ENCODE measurements around the gene QRSL1.

DNA sequence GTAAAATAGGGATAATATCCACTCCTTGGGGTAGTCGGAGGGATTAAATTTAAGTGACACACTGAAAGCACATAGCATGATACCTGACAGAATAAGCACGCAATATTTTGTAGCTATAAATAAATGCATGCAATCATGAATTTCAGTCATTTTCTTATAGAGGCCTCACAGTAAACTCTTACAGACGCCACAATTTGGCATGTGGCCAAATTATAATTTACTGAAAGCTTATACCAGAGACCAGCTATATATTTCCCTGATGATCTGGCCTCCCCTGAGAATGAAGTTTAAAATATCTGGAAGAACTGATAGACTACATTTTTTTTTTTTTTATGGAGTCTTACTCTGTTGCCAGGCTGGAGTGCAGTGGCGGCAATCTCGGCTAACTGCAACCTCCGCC lies 40.9 kb downstream of the QRSL1 start:
- TF ChIP-seq, protein P1, sequence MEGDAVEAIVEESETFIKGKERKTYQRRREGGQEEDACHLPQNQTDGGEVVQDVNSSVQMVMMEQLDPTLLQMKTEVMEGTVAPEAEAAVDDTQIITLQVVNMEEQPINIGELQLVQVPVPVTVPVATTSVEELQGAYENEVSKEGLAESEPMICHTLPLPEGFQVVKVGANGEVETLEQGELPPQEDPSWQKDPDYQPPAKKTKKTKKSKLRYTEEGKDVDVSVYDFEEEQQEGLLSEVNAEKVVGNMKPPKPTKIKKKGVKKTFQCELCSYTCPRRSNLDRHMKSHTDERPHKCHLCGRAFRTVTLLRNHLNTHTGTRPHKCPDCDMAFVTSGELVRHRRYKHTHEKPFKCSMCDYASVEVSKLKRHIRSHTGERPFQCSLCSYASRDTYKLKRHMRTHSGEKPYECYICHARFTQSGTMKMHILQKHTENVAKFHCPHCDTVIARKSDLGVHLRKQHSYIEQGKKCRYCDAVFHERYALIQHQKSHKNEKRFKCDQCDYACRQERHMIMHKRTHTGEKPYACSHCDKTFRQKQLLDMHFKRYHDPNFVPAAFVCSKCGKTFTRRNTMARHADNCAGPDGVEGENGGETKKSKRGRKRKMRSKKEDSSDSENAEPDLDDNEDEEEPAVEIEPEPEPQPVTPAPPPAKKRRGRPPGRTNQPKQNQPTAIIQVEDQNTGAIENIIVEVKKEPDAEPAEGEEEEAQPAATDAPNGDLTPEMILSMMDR (IDR thresholded peaks at IDR 0.05; ENCODE audit: low read depth, low read length, poor library complexity, severe bottlenecking), result no peak
- TF ChIP-seq EZH2phosphoT487 (IDR thresholded peaks at IDR 0.05; ENCODE audit: borderline replicate concordance, low read length), result no peak

Data from DOHH2 (cell line).